Hepatocyte (in vitro differentiated cells): ENCODE results near the gene C10orf62. TPM values are rescaled to one million over a fixed set of nuclear protein-coding genes. Genes with fewer than 3 reads are reported as not detected.

Source experiments
- DNase-seq: peaks from one replicate; pipeline ENCODE4 v3.0.0-alpha.2; 2016; ENCODE audit warnings: low spot score
- H2AFZ ChIP-seq: fragments of 200-600 bp; sonication (generic); 2 replicates; pipeline ENCODE4 v1.6.0; 2016; ENCODE audit warnings: antibody characterized with exemption, mild to moderate bottlenecking
- H3K27ac ChIP-seq: fragments of 200-600 bp; sonication (generic); 2 replicates; pipeline ENCODE4 v1.5.1; 2016; ENCODE audit warnings: mild to moderate bottlenecking
- H3K27me3 ChIP-seq: fragments of 200-600 bp; sonication (generic); 2 replicates; pipeline ENCODE4 v1.6.1; 2016
- H3K36me3 ChIP-seq: fragments of 200-600 bp; sonication (generic); replicated peaks from 2 replicates; pipeline ENCODE4 v1.5.1; 2016; ENCODE audit warnings: low read depth; ENCODE audit not compliant: insufficient read depth
- H3K4me1 ChIP-seq: fragments of 200-600 bp; sonication (generic); 2 replicates; pipeline ENCODE4 v1.5.1; 2016; ENCODE audit warnings: mild to moderate bottlenecking, moderate library complexity; ENCODE audit not compliant: insufficient read depth
- H3K4me2 ChIP-seq: fragments of 200-600 bp; sonication (generic); 2 replicates; pipeline ENCODE4 v1.6.0; 2016
- H3K4me3 ChIP-seq: fragments of 200-600 bp; sonication (generic); 2 replicates; pipeline ENCODE4 v1.5.1; 2016; ENCODE audit warnings: mild to moderate bottlenecking
- H3K79me2 ChIP-seq: fragments of 200-600 bp; sonication (generic); 2 replicates; pipeline ENCODE4 v1.6.0; 2017; ENCODE audit warnings: mild to moderate bottlenecking
- H3K9me2 ChIP-seq: fragments of 200-600 bp; sonication (generic); replicated peaks from 2 replicates; pipeline ENCODE4 v1.6.0; 2017; ENCODE audit warnings: mild to moderate bottlenecking; ENCODE audit not compliant: insufficient read depth
- H3K9me3 ChIP-seq: fragments of 200-600 bp; sonication (generic); 2 replicates; pipeline ENCODE4 v1.5.1; 2016; ENCODE audit warnings: low read depth, mild to moderate bottlenecking
- H4K20me1 ChIP-seq: fragments of 200-600 bp; sonication (generic); 2 replicates; pipeline ENCODE4 v1.6.0; 2016; ENCODE audit warnings: mild to moderate bottlenecking; ENCODE audit not compliant: insufficient read depth, poor library complexity, severe bottlenecking
- CTCF ChIP-seq: fragments of 200-600 bp; sonication (generic); IDR thresholded peaks from 2 replicates; pipeline ENCODE4 v1.5.1; 2016; ENCODE audit warnings: antibody characterized with exemption, mild to moderate bottlenecking; ENCODE audit not compliant: poor library complexity
- EZH2 ChIP-seq: fragments of 200-600 bp; sonication (generic); IDR thresholded peaks from 2 replicates; pipeline ENCODE4 v1.6.1; 2016; ENCODE audit warnings: antibody characterized with exemption, mild to moderate bottlenecking, borderline replicate concordance
- EZH2phosphoT487 ChIP-seq: fragments of 200-600 bp; sonication (generic); IDR thresholded peaks from one replicate; pipeline ENCODE4 v1.6.1; 2018; ENCODE audit warnings: antibody characterized with exemption, mild to moderate bottlenecking, low read depth, moderate library complexity; ENCODE audit not compliant: unreplicated experiment, severe bottlenecking
- WGBS: methylation state at CpG from one replicate; pipeline ENCODE4 v1.1.6; 2016; ENCODE audit warnings: low lambda C conversion rate; ENCODE audit errors: missing lambda C conversion rate; 5-methylcytosine and 5-hydroxymethylcytosine counted together
- polyA plus RNA-seq: library from polyadenylated mRNA; unstranded; fragments of >200 nt; fragmentation: Nextera tagmentation; extraction: Ambion mirVana; gene quantifications from 2 replicates; pipeline ENCODE4 v1.2.1, GENCODE V29; 2016
- total RNA-seq: library from RNA; depleted of rRNA; stranded (reverse); fragments of >200 nt; gene quantifications from 2 replicates; pipeline ENCODE4 v1.2.3, GENCODE V29; 2014

C10orf62 gene
- total and polyA plus RNA-seq, 2 experiments from 2014 or later: 0.23 TPM; not detected in 1

- Histone ChIP-seq H3K36me3 (no peaks in the 10 kb centered on the region), H3K4me2 (no peak overlapping the region), H3K27ac (no peak overlapping the region), H4K20me1 (no peaks in the 10 kb centered on the region), H3K9me2 (no peaks in the 10 kb centered on the region), H3K4me1 (peaks cover 6% of the 10 kb centered on the region), H2AFZ (no peak overlapping the region), H3K4me3 (no peak overlapping the region), H3K27me3 (no peaks in the 10 kb centered on the region), H3K9me3 (no peaks in the 10 kb centered on the region), H3K79me2 (no peaks in the 10 kb centered on the region)
- WGBS: 83% methylated on average over 9 of the region's 9 CpGs
- DNase-seq: no peak
- no peak for TF ChIP-seq CTCF
- TF ChIP-seq EZH2phosphoT487: no peak
- no peak for TF ChIP-seq EZH2
These were observed 11.8 kb upstream of the C10orf62 start for GRCh38 chr10:97577701-97578100.

GRCh38 chr10:97578171-97578844 is 11.2 kb upstream of the C10orf62 start:
- Histone ChIP-seq H3K9me2 (no peaks in the 10 kb centered on the region), H3K9me3 (no peaks in the 10 kb centered on the region), H3K36me3 (no peaks in the 10 kb centered on the region), H4K20me1 (no peaks in the 10 kb centered on the region), H3K79me2 (no peaks in the 10 kb centered on the region), H3K27ac (no peak overlapping the region), H3K4me3 (no peak overlapping the region), H3K27me3 (no peaks in the 10 kb centered on the region), H3K4me2 (no peak overlapping the region), H2AFZ (no peak overlapping the region), H3K4me1 (peaks cover 6% of the 10 kb centered on the region)
- 96% methylated on average over 40 of the region's 40 CpGs for WGBS
- no peak for DNase-seq
- TF ChIP-seq EZH2phosphoT487: no peak
- TF ChIP-seq CTCF: no peak
- no peak for TF ChIP-seq EZH2

- TF ChIP-seq EZH2 (no peak), CTCF (no peak), EZH2phosphoT487 (no peak)
- 82% methylated on average over 9 of the region's 9 CpGs for WGBS
These were observed 8.8 kb upstream of the C10orf62 start for GRCh38 chr10:97580421-97581367.

More at GRCh38 chr10:97580421-97581367, 8.8 kb upstream of the C10orf62 start:
- no peak overlapping the region for H2AFZ ChIP-seq
- no peaks in the 10 kb centered on the region for H3K79me2 ChIP-seq
- no peaks in the 10 kb centered on the region for H3K9me2 ChIP-seq
- no peaks in the 10 kb centered on the region for H3K9me3 ChIP-seq
- H3K27me3 ChIP-seq: no peaks in the 10 kb centered on the region
- H3K36me3 ChIP-seq: no peaks in the 10 kb centered on the region
- peaks cover 4% of the 10 kb centered on the region for H3K4me1 ChIP-seq
- H4K20me1 ChIP-seq: no peaks in the 10 kb centered on the region
- no peak overlapping the region for H3K4me3 ChIP-seq
- no peak overlapping the region for H3K27ac ChIP-seq
- DNase-seq: no peak
- no peak overlapping the region for H3K4me2 ChIP-seq
